Dermis microvascular lymphatic vessel endothelial cell (primary cell): ENCODE data around the gene EGF. TPM values are rescaled to one million over a fixed set of nuclear protein-coding genes. Genes with fewer than 3 reads are reported as not detected.

Source experiments
- DNase-seq, 2 donors: peaks; one replicate each; pipeline versions ENCODE4 v3.0.0 to v3.0.0-alpha.2; 2010; ENCODE audit warnings: low read depth in 2 of 2
- total RNA-seq: library from RNA; depleted of rRNA; stranded (reverse); fragments of >200 nt; gene quantifications from 2 replicates; pipeline ENCODE4 v1.2.1, GENCODE V29; 2014

EGF gene
- total RNA-seq, 1 donor from 2014 or later: under 0.01 TPM

GRCh38 chr4:109993116-109993515 is 80.4 kb downstream of the EGF start:
- DNase-seq: no peak

DNA sequence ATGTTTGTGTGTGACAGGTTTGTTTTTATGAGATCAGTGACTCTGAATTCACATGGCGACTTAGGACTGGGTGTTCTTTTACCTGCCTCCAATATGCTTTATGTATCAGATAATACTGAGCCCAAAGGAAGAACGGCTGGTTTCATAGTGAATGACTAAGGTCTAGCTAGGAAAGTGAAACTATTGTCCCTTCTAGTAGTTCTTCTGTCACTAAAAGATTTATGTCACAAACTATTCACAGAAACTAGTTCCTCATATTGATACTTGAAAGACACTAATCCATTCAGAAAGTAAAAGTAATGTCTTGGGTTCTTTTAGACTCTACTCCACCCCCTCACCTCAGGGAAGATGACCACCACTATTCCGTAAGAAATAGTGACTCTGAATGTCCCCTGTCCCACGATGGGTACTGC is 81.7 kb downstream of the EGF start:
- no peak for DNase-seq

- DNase-seq: no peak
Measured at GRCh38 chr4:109996526-109996925, 83.8 kb downstream of the EGF start.

GRCh38 chr4:109998867-109999584 is 86.3 kb downstream of the EGF start:
- DNase-seq: peak; percentile 52 to 71

- no peak for DNase-seq
Measured at GRCh38 chr4:109999585-109999912, 86.9 kb downstream of the EGF start.

DNA sequence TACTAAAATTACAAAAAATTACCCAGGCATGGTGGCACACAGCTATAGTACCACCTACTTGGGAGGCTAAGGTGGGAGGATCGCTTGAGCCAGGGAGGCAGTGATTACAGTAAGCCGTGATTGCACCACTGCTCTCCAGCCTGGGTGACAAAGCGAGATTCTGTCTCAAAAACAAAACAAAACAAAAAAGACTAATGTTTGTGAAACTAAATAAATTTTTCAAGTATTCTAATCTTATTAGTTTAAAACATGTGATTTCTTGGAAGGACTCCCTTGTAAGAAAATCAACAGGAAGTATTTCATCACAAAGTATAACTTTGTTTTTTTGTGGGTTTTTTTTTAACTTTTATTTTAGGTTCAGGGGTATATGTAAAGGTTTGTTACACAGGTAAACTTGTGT is 89.6 kb downstream of the EGF start:
- DNase-seq: no peak

DNA sequence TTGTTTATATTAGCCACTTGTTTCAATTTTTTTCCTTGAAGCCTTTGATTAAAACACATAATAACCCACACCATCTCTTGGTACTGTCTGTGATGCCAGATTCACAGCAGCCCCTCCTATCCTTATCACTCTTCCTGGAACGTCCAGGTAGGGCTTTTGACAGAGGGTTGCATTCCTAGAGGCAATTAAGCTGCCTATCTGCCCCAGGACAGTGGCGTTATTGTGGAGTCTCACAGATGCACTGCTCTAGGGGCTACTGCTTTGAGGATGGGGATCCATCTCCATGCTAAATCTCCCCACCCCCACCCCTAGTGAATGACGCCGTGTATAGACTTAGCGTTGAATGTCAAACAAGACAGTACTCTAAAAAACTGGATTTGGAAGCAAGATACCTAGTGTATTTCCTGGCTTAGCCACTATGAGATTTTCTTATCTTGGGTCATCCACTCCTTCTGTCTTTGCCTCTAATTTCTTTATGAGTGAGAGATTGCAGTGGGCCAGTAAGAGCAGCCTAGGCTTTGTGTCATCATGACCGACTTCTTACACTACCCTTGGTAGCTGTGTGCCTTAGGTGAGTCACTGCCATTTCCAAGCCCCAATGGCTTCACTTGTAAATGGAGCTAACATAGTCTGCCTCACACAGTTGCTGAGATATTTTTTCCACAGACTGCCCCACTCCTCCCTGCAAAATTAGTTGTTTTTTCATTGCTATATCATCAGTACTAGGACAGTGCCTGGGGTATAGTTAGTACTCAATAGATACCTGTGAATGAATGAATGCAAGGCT is 90.9 kb downstream of the EGF start:
- no peak for DNase-seq

- no peak for DNase-seq
Measured at GRCh38 chr4:110004556-110004955, 91.9 kb downstream of the EGF start.

DNA sequence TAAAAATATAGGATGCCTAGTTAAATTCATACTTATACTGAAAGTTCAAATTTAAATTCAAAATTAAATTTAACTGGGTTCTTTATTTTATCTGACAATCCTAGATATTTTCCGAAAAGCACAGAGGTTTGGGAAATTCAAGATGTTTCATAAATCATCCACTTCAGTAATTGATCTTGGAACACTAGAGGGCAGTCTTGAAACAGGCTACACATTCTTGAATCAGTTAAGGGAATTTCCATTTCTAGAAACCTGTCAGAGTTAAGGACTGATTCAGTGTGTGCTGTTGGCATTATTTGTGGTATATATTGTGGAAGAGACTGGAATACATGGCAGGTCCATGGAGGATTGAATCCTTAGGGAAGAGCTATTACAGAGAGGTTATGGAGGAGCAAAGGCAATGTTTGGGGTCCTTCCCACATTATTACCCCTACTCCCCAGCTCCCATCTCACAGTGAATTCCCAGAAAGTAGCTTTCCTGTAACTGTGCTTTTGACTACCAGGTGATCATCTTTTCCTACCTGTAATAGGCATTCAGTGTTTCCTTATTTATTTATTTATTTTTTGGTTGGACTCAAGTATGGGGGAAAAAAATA is 92.9 kb downstream of the EGF start:
- DNase-seq: peak; percentile 43 to 70

GRCh38 chr4:110007217-110007616 is 94.5 kb downstream of the EGF start:
- no peak for DNase-seq

DNA sequence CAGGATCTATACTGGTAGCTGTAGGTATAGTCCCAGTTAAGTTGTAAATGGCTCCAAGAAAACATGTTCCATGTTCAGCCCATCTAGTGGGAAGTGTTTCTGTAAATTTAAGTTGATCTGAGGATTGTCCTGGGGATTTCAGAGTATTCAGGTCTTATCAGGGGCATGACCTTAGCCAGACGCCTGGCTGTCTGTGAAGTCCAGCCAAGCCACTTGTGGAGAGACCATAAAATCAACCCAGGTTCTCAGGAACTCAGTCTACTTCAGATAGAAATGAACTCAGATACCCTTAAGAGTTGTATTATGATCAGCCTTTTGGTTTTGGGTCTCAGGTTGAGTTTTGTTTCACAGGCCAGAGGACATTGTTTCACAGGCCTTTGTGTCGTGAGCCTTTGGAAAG is 95.9 kb downstream of the EGF start:
- DNase-seq: no peak

GRCh38 chr4:110009550-110009949 is 96.9 kb downstream of the EGF start:
- DNase-seq: no peak

DNA sequence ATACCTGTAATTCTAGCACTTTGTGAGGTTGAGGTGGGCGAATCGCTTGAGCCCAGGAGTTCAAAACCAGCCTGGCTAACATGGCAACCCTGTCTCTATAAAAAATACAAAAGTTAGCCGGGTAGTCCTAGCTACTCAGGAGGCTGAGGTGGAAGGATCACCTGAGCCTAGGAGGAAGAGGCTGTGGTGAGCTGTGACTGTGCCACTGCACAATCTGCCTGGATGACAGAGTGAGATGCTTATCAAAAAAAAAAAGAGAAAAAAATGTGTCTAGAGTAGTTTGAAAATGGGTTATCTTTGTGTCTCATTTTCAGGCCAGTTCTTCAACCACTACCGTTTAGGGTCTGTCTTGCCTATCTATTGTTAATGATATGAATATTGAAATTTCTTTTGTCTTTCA is 98.1 kb downstream of the EGF start:
- no peak for DNase-seq

- DNase-seq: no peak
Measured at GRCh38 chr4:110012917-110013316, 100.2 kb downstream of the EGF start.

DNA sequence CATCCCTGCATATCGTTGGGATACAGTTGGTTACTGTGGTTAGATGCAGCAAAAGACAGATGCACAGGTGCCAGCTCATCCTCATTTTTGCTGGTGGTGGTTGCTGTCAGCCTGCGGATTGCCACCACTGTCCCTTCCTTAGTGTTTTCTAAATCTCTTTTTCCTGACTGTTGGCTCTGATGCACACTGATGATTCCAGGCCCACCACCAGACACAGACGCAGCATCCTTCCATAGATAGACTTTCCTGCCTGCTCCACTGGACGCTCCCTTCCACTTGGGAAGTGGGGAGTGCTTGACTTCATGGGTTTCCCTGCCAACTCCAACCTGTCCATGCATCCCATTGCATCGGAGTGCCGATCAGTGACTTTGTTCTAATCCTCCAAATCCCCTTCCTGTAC is 101.5 kb downstream of the EGF start:
- DNase-seq: no peak

GRCh38 chr4:110019153-110019552 is 106.5 kb downstream of the EGF start:
- DNase-seq: no peak

- DNase-seq: no peak
Measured at GRCh38 chr4:110020139-110020538, 107.5 kb downstream of the EGF start.

- DNase-seq: no peak
Measured at GRCh38 chr4:110020646-110021443, 108.2 kb downstream of the EGF start.

- no peak for DNase-seq
Measured at GRCh38 chr4:110022457-110022856, 109.8 kb downstream of the EGF start.

DNA sequence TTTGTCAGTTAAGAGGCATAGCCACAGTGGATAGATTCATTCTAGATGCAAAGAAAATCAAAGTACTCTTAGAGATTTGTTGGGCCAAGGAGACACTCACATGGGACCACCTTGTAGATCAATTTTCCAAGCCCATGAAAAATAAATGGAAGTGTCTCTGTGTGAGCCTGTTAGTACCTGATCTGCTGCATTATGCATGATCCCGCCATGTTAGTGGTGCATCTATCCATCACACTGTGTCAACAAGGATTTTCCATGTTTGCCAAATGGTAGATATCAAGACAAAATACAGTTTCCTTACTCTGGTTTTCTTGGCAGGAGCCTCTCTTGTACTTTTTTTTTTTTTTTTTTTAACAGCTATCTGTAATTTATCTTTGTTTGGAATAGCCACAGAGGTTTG is 112.4 kb downstream of the EGF start:
- no peak for DNase-seq

DNA sequence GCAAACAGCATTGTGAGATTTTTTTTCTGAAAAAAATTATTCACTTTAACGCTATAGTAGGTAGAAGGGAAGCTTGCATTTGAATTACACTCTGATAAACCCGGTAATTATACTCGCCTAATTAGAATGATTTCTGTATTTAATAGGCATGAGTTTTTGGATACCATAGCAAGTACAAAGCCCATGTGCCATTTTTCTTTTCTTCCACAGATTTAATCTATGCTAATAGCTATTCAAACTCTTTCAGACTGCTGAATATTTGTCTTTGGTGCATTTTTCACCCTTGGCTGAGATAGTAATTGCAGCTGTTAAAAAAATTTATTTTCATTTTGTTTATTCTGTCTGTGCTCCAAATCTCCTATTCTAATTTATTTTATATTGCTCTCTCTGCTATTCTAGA is 113.0 kb downstream of the EGF start:
- no peak for DNase-seq

GRCh38 chr4:110032603-110033002 is 119.9 kb downstream of the EGF start:
- no peak for DNase-seq
